HG03442 (cell line): Measurements from ENCODE around the gene DLGAP5.

Experiments
- ATAC-seq: cut with Tn5 transposase; IDR thresholded peaks from one replicate; pipeline ENCODE4 v1.9.1; 2021; ENCODE audit warnings: mild to moderate bottlenecking, moderate library complexity; ENCODE audit not compliant: unreplicated experiment

Gene DLGAP5, protein sequence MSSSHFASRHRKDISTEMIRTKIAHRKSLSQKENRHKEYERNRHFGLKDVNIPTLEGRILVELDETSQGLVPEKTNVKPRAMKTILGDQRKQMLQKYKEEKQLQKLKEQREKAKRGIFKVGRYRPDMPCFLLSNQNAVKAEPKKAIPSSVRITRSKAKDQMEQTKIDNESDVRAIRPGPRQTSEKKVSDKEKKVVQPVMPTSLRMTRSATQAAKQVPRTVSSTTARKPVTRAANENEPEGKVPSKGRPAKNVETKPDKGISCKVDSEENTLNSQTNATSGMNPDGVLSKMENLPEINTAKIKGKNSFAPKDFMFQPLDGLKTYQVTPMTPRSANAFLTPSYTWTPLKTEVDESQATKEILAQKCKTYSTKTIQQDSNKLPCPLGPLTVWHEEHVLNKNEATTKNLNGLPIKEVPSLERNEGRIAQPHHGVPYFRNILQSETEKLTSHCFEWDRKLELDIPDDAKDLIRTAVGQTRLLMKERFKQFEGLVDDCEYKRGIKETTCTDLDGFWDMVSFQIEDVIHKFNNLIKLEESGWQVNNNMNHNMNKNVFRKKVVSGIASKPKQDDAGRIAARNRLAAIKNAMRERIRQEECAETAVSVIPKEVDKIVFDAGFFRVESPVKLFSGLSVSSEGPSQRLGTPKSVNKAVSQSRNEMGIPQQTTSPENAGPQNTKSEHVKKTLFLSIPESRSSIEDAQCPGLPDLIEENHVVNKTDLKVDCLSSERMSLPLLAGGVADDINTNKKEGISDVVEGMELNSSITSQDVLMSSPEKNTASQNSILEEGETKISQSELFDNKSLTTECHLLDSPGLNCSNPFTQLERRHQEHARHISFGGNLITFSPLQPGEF

DNA sequence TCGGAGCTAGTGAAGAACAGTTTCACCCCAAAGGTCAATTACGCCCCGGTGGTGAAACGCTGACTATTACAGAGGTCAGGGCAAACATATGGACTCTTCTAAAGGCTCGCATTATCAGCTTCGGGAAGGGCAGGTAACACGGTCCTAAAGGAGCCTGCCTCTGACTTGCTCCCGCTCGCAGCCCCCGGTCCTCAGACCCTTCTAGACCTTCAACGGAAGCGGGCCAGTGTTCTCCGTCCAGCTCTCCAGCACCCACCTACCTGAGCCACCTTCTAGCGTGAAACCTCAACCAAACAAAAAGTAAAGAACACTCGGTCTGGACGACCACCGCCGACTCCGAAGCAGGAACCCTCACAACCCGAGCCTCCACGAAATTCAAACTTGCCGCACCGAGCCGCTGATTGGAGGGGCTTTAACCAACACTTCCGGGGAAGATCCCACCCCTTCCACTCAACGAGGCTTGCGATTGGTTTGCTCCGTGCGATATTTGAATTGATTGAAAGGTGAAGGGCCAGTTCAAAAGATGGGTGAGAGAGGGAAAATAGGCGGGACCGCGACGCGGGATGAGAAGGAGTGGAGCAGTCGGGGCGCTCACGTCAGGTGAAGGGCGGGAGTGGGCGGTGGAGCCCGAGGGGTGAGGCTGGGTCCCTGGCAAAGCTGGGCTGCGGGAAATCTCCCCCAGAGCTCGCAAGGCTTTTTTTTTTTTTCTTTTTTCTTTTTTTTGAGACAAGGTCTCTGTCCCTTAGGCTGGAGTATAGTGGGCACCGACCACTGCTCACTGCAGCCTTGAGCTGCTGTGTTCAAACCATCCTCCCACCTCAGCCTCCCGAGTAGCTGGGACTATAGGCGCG is at the start of gene DLGAP5:
Gene DLGAP5, minus strand, starts transcription at position 383 of the 851 bp plus-strand sequence. CDS start 2,406 bp downstream, outside the sequence.
- ATAC-seq: peak; percentile 97

DNA sequence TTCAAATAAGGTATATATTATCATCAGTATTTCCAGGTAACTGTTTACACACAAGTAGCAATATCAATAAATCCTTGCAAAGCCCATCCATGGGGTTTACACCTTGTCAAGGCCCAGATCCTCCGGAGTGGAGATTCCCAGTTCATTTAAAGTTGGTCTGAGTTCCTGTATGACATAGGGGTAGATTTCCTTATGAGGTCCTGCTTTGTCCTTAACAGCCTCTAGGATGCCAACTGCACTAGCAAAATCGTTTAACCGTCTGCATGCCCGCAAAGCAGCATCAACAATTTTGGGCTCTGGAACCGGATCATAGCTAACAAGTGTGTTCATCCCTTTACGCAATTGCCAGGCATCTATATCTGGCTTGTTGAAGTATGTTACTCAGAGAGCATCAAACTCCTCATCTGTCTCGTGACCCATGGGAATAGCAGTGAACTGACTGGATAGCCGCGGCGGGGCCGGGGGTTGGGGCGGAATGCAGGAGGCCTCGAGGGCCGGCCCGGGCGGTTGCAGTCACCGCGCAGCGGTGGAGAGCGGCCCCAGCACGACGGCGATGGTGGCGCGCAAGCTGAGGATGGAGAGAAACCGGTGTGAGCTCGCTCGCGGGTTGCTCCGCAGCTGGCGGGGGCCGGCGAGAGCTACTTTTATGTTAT is 49.3 kb upstream of the DLGAP5 start:
- no peak for ATAC-seq

DNA sequence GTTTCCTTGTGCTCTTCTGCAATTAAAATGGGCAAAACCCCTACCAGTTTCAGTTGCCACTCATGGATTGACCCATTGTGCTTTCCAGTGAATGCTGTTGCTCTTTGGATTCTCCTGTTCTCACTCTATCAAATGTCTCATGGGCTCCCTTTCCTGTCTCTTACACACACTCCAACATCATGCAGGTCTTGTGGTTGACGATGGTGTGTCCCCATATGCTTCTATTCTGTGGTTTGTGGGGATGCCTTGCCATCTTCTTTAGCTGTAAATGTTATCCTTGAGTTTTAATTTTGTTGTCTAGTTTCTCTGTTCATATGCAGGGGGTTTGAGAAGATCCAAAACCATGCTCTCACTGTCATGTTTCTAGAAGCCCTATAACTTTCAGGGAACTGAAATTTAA is 47.9 kb upstream of the DLGAP5 start:
- no peak for ATAC-seq

DNA sequence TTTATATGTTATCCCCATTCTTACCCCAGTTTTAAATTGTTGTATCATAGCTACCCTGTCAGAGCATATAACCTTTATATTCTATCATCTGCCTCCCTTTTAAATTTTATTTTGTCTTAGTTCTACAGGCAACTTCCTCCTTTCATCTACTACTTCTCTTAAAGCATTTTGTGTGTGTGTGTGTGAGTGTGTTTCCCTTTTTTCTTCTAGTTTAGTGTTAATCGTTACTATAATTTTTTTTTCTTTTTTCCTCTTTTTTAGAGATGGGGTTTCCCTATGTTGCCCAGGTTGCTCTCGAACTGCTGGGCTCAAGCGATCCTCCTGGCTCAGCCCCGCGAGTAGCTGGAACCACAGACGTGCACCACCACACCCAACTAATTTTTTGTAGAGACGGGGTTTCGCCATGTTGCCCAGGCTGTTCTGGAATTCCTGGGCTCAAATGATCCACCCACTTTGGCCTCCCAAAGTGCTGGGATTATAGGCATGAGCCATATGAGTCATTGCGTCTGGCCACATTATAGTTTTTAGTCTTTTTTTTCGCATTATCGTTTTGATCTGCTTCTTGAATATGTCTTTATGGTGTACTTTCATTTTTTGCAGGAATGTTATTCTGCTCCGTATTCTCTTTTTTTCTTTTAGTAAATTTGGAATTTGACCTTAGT is 46.8 kb upstream of the DLGAP5 start:
- ATAC-seq: no peak

DNA sequence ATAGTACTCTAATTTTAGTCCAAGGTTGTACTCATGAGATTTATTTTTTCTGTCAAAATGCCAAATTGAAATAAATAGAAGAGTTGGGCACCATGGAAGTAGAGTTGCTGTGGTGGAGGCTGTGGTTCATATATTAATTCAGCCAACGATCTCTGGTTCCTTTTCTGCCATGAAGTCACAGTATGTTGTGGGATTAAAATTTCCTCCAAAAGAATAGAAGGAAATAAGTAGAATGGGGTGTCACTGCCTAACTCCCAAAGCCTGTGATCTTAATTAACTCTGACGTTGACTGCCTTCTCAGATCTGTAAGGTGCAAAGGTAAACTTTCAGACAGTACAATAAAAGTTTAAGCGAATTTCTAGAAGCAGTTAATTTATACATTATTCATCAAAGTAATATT is 42.2 kb upstream of the DLGAP5 start:
- ATAC-seq: no peak

DNA sequence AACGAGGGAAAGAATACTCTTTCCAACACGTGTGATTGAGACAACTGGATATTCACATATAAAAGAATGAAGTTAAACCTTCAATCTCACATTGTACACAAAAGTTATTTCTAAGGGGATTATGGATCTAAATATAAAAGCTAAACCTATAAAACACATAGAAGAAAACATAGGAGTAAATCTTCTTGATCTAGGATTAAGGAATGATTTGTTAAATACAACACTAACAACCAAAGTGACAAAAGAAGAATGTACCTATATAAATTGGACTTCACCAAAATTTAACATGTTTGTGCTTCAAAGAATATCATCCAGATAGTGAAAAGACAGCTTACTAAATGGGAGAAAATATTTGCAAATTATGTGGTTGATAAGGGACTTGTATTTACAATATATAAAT is 36.9 kb upstream of the DLGAP5 start:
- no peak for ATAC-seq

DNA sequence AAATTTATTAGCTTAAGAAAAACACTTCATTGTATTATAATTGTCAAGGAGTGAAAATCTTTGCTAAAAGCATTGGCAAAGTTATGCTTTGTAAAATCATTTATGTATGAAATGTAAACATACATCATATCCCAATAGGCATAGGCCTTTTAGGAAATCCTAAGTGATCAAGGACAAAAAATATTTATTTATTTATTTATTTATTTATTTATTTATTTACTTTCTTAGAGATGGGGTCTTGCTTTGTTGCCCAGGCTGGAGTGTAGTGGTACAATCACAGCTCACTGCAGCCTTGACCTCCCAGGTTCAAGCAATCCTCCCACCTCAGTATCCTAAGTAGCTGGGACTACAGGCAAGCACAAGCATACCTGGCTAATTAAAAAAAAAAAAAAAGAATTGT is 32.0 kb upstream of the DLGAP5 start:
- no peak for ATAC-seq

DNA sequence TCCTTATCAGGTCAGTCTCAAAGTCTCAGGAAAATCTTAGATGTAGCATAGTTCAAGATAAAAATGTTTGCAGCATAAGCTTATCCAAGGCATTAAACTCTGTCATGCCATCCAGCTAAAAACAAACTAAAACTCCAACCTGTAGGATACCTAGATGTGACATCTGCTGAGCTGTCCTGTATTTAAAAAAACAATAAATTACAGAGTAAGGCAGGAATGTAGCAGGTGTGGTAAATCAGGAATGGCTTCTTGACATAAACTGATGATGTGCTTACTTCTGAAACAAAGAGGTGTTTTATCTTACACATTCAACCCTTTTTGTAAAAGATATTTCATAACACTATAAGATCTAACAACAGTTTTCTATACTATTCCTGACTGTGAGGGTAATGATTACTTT is 30.6 kb upstream of the DLGAP5 start:
- no peak for ATAC-seq

DNA sequence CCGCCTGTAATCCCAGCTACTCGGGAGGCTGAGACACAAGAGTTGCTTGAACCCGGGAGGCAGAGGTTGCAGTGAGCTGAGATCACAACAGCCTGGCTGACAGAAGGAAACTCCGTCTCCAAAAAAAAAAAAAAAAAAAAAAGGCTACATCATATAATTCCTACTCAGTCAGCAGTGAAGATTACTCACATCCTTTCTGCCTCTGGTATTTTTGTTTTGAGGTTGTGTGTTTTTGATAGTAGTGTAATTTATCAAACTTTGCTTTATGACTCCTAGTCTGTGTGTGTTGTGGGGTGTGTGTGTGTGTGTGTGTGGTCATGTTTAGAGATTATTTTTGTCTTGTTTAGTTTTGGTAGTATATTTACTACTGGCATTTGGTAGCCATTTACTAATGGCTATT is 29.8 kb upstream of the DLGAP5 start:
- ATAC-seq: no peak

DNA sequence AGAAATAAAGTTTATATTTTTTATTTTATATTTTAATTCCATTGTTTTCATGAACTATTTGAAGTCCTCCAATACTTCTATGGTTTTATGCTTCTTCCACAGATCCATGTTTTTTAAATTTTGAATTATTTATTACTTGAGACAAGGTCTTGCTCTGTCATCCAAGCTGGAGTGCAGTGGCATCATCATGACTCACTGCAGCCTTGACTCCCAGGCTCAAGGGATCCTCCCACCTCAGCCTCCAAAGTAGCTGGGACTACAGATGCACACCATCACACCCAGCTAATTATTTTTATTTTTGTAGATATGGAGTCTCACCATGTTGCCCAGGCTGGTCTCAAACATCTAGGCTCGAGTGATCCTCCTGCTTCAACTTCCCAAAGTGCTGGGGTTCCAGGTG is 28.8 kb upstream of the DLGAP5 start:
- no peak for ATAC-seq

DNA sequence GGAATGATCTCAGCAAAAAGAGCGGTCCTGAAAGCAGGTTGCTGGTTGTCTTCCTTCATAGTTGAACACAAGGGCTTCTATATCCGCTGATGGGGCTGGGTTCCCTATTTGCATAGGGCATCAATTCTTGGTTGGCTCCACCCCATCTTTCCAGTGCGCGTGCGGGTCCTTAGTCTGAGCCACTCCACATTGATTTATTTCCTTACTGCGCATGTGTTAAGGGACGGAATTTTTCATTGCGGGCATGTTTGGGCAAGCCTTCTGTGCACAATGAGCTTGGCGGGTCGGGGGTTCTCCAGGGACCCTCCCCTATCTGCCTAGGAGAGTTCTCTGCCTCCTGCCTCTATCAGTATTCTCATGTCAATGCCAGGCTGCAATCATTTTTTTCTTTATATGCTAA is 21.2 kb upstream of the DLGAP5 start:
- no peak for ATAC-seq

DNA sequence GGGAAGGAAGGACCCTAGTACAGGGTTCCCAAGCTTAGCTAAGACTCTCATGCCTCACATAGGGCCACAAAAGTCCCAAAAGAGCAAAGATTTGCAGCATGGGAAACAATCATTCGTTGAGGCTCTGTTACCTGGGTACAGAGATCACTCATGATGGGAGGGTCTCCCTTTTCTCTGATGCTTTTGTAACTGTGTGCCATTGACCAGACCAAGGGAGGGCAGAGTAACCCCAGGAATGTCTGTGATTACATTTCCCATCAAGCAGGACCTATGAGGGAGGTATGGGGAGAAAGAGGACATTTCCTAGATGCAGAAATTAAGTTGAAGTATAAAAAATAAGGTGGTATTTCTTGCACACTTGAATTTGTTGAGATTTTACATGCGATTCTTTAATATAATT is 16.4 kb upstream of the DLGAP5 start:
- ATAC-seq: no peak

DNA sequence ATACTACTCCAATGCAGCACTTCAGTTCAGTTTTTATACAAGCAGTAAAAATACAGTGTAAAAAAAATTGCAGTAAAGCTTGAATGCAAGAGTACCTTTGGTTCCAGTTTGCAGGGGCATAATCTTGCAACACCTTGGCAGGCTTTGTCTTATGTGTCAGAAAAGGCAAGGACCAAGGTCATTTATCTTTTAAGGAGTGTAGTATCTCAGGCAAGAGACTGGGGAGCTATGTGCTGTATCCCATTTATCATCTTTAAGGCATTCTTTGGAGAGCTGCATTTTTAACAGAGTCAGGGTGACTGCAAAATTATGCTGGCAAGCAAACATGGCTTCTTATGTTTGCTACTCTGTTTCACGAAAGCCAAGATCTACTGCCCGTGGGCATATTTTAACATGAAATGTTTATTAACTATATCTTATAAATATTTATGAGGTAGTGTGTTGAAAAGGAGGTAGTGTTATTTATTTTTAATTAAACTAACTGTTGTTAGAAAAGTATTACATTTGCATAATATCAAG is 14.8 kb upstream of the DLGAP5 start:
- no peak for ATAC-seq

DNA sequence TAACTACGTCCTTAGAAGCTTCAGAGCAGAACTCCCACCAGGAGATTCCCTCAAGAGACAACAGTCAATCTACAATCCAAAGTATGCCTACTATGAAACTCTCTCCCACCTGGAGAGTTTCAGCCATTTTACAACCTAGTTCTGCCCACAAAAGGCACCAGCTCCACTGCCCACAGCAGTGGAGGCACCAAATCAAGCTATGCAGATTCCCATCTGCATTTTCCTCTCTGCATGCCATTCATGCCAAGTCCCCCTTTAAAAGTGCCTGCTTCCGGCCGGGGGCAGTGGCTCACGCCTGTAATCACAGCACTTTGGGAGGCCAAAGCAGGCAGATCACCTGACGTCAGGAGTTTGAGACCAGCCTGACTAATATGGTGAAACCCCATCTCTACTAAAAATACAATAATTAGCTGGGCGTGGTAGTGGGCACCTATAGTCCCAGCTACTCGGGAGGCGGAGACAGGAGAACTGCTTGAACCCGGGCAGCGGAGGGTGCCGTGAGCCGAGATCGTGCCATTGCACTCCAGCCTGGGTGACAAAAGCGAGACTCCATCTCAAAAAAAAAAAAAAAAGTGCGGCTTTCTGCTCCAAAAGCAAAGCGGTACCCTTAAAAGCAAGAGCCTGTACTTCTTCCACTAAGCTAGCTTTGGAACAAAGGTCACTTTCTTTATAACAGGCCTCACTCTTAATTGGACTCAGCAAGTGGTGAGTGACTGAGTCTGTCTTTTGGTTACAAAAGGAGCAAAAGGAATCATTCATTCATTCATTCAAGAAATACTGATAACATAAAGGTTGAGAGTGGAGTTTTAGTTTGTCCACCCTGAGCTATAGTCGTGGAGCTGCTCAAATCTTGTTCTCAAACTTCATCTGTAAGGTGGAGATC is 10.1 kb upstream of the DLGAP5 start:
- no peak for ATAC-seq

DNA sequence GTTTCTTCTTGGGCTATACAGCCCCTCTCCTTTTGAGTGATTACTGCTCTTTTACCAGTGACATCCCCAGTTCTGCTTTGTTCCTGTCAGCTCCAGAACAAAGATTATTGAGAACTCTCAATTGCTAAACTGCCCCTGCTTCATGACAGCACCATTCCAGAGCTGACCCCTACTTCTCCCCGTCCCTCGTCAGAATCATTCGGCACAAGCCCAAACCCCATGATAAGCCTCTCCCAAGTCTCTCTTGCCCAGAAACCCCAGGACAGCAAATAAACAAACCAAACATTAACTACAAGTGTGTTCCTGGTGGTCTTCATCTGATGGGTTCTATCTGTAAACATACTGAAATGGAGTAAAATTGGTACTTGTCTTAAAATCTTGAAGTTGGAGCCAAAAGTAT is 9.3 kb upstream of the DLGAP5 start:
- no peak for ATAC-seq

DNA sequence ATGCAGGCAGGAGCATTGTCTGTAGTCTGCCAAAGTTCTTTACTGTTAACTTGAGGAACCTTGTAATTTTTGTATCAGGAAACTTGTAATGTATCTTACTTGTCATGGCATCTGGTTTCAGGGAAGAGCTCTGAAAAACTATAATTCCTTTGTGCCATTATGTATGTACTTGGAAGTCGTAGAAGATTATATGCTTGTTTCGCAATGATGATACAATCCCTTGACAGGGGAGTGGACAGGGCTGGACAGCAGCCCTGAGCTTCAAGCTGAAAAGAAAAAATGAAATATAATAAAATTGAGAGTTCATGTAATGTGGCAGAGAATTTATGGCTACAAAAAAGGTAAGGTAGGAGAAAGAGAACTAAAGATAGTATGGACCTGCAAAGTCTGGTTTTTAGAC is 7.4 kb upstream of the DLGAP5 start:
- ATAC-seq: no peak

DNA sequence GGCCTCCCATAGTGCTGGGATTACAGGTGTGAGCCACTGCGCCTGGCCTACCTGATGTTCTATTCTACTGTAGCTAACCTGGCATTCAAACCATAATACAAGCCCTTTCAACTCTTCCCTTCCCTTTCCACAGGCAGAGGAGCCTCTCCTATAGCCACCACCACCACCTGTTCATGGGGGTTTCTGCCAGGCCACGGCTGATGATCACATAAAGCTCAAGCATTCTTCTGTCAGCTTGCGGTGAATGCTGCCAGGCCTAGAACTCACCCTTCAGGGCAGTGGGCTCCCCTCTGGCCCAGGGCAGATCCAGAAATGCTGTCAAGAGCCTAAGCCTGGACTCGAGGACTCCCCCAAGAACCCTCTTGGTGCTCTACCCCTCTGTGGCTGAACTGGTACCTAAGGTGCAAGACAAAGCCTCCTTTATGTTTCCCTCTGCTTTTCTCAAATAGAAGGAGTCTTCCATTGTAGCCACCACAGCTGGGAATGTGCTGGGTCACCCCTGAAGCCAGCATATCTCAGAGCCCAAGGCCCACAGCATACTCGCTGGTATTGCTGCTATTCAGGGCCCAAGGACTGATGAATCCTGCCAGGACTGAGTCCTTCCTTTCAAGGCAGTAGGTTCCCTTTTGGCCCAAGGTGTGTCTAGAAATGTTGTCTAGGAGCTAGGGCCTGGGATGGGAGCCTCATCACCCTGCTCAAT is 3.4 kb upstream of the DLGAP5 start:
- no peak for ATAC-seq

DNA sequence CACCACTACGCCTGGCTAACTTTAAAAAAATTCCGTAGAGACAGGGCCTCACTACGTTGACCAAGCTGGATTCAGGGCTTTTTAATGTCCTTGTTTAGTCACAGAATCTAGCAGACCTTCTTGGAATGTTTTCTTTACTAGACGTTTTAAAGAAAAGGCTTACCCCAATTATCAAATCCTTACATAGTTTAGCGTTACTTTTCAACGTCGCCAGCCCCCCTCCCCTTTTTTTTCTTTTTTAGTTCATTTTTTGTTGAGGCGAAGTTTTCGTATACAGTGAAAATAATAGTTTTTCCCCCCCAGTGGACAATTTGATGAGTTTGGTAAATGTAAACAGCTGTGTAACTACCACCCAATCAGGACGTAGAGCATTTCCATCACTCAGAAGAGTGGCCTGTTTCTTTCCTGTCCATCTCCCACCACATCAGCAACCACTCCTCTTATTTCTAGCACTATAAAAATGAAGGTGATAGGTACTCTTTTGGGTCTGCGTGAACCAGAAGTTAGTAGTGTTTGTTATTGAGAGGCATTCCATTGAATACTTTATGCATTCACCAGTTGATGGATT is 753 bp upstream of the DLGAP5 start:
- no peak for ATAC-seq
